Body of pancreas (tissue), 4 donors: ENCODE data around the gene ADGRV1. TPM values are rescaled to one million over a fixed set of nuclear protein-coding genes. Genes with fewer than 3 reads are reported as not detected.
"Not testable (repeated sequence)": the region's sequence is repeated elsewhere in the genome, so short reads cannot be mapped to it uniquely, and the experiment has no call there.

Experiments
- ATAC-seq: fragments of 150-250 bp; one replicate; pipeline ENCODE4 v1.9.1; 2016
- DNase-seq, 4 donors: peaks; one replicate each; pipeline ENCODE4 v3.0.0-alpha.2; 2019
- H3K27ac ChIP-seq, 4 donors: fragments of 200-600 bp; sonication (generic); 1 replicate in 3 of 4; 2 replicates in 1 of 4; pipeline versions ENCODE4 v1.5.1 to v1.6.1; 2016 to 2019; ENCODE audit warnings: mild to moderate bottlenecking in 1 of 4, mixed read lengths in 1 of 4, moderate library complexity in 1 of 4
- H3K27me3 ChIP-seq, 2 donors: fragments of 200-600 bp; sonication (generic); one replicate each; pipeline ENCODE4 v1.6.0; 2016; ENCODE audit warnings: mild to moderate bottlenecking in 1 of 2
- H3K36me3 ChIP-seq, 2 donors: fragments of 200-600 bp; sonication (generic); replicated peaks in 1 of 2; 2 replicates each; pipeline ENCODE4 v1.5.1; 2016; ENCODE audit warnings: low read depth in 2 of 2; ENCODE audit not compliant: insufficient read depth in 1 of 2
- H3K4me1 ChIP-seq: fragments of 200-600 bp; sonication (generic); one replicate; pipeline ENCODE4 v1.6.0; 2016
- H3K4me3 ChIP-seq, 2 donors: fragments of 200-600 bp; sonication (generic); 1 replicate in 1 of 2; 2 replicates in 1 of 2; pipeline ENCODE4 v1.5.1; 2016 to 2019
- H3K9me3 ChIP-seq, 3 donors: fragments of 200-600 bp; sonication (generic); 1 replicate in 2 of 3; 2 replicates in 1 of 3; pipeline ENCODE4 v1.5.1; 2016
- POLR2A ChIP-seq, 3 donors: fragments of 450-650 bp; IDR thresholded peaks; one replicate each; pipeline ENCODE4 v1.6.1; 2016; ENCODE audit warnings: antibody characterized with exemption in 3 of 3, mild to moderate bottlenecking in 2 of 3
- WGBS, 2 donors: methylation state at CpG; one replicate each; pipeline ENCODE4 v1.1.5; 2017; 5-methylcytosine and 5-hydroxymethylcytosine counted together
- intact Hi-C: fragments of 100-400 bp; cut with DNase I; formaldehyde crosslinking; loops from one replicate; pipeline ENCODE4 v1.15.1; 2023
- total RNA-seq, 2 donors: library from RNA; depleted of rRNA; stranded (reverse); fragments of >200 nt; gene quantifications; one replicate each; pipeline ENCODE4 v1.1.0, GENCODE V29; 2016
- TF ChIP-seq, protein P1 (sequence below), 7 experiments: fragments of 450-650 bp in 4 of 7; fragments of 200-600 bp in 3 of 7; sonication (generic) in 3 of 7; IDR thresholded peaks; one replicate each; pipeline ENCODE4 v1.5.1; 2016 to 2019; ENCODE audit warnings: antibody characterized with exemption in 7 of 7

Gene ADGRV1
- total RNA-seq, 2 donors from 2014 or later, result 19.2 to 21.4 TPM

- Histone ChIP-seq H3K36me3 (no peaks in the 10 kb centered on the region), H3K4me1 (no peaks in the 10 kb centered on the region), H3K27ac (no peak overlapping the region), H3K9me3 (no peaks in the 10 kb centered on the region), H3K4me3 (no peak overlapping the region), H3K27me3 (no peaks in the 10 kb centered on the region)
- TF ChIP-seq POLR2A (IDR thresholded peaks at IDR 0.05), result no peak
- TF ChIP-seq, protein P1, sequence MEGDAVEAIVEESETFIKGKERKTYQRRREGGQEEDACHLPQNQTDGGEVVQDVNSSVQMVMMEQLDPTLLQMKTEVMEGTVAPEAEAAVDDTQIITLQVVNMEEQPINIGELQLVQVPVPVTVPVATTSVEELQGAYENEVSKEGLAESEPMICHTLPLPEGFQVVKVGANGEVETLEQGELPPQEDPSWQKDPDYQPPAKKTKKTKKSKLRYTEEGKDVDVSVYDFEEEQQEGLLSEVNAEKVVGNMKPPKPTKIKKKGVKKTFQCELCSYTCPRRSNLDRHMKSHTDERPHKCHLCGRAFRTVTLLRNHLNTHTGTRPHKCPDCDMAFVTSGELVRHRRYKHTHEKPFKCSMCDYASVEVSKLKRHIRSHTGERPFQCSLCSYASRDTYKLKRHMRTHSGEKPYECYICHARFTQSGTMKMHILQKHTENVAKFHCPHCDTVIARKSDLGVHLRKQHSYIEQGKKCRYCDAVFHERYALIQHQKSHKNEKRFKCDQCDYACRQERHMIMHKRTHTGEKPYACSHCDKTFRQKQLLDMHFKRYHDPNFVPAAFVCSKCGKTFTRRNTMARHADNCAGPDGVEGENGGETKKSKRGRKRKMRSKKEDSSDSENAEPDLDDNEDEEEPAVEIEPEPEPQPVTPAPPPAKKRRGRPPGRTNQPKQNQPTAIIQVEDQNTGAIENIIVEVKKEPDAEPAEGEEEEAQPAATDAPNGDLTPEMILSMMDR (IDR thresholded peaks at IDR 0.05), result no peak
- WGBS, 2 donors, result 85 to 88% methylated on average over 7 of the region's 7 CpGs
- intact Hi-C loops, result no loop called here
- no peak for ATAC-seq
- DNase-seq, result no peak
These were observed 287.3 kb downstream of the ADGRV1 start for GRCh38 chr5:90845723-90846554.

GRCh38 chr5:90847606-90848005 lies 289.0 kb downstream of the ADGRV1 start:
- H3K36me3 ChIP-seq, H3K4me3 ChIP-seq, H3K9me3 ChIP-seq, H3K27me3 ChIP-seq, H3K4me1 ChIP-seq, DNase-seq, H3K27ac ChIP-seq, ATAC-seq, intact Hi-C loops: not testable (repeated sequence)
- 93 to 98% methylated on average over 16 to 20 of the region's 24 CpGs for WGBS, 2 donors

DNA sequence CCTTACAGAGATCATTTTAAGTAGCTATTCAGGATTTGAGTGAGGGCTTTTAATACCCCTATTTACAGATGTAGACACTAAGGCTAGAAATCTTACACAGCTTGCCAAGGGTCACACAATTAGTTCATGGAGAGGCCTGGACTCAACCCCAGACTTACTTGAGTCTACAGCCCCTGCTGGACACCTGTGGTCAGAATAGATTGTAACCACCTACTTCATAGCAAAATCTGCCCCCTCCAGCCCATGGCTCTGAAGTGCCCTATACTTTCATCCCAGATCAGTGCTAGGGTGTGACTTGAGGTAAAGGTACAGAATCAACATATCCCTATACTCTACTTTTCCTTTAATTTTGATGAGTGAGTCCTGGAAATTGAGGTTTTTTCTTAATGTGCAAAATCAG lies 291.3 kb downstream of the ADGRV1 start:
- ATAC-seq, result no peak
- no peak overlapping the region for H3K4me3 ChIP-seq
- no peaks in the 10 kb centered on the region for H3K36me3 ChIP-seq
- H3K27ac ChIP-seq, result no peak overlapping the region
- intact Hi-C loops, result loop anchor here (10.0 kb wide), 1 partner anchor 555 kb away; no protein-coding TSS in a partner anchor
- TF ChIP-seq, protein P1 (IDR thresholded peaks at IDR 0.05), result no peak
- TF ChIP-seq POLR2A (IDR thresholded peaks at IDR 0.05), result no peak
- H3K4me1 ChIP-seq, result no peaks in the 10 kb centered on the region
- no peaks in the 10 kb centered on the region for H3K27me3 ChIP-seq
- DNase-seq, result no peak
- H3K9me3 ChIP-seq, result no peaks in the 10 kb centered on the region

GRCh38 chr5:90852531-90852930 lies 293.9 kb downstream of the ADGRV1 start:
- Histone ChIP-seq H3K27ac (no peak overlapping the region), H3K27me3 (no peaks in the 10 kb centered on the region), H3K4me1 (no peaks in the 10 kb centered on the region), H3K9me3 (no peaks in the 10 kb centered on the region), H3K4me3 (no peak overlapping the region), H3K36me3 (no peaks in the 10 kb centered on the region)
- DNase-seq, result no peak
- intact Hi-C loops, result loop anchor here (10.0 kb wide), 1 partner anchor 552 kb away; no protein-coding TSS in a partner anchor
- no peak for ATAC-seq
- TF ChIP-seq POLR2A (IDR thresholded peaks at IDR 0.05), result no peak
- TF ChIP-seq, protein P1 (IDR thresholded peaks at IDR 0.05), result no peak

DNA sequence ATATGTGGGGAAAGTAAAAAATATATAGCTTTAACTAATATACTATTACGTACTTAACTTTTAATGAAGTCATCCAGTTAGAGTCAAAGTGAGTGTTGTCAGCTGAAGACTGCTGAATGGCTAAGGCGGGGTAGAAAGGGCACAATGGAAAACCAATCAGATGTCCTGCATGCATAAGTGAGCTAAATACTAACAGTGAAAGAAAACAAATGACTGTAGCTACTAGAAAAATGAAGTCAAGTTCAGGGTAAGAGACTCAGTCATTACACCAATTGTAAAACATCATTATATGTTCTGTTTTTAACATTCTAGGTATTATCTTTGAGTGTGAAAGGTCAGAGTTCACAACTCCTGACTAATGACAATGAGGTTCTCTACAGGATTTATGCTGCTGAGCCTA lies 295.2 kb downstream of the ADGRV1 start:
- ATAC-seq (no peak), DNase-seq (no peak)
- no peak overlapping the region for H3K27ac ChIP-seq

More for the DNA sequence above, 295.2 kb downstream of the ADGRV1 start:
- H3K9me3 ChIP-seq, result no peaks in the 10 kb centered on the region
- intact Hi-C loops, result loop anchor here (10.0 kb wide), 1 partner anchor 551 kb away; no protein-coding TSS in a partner anchor
- WGBS, 2 donors, result 91% methylated on average over 2 of the region's 2 CpGs
- no peak overlapping the region for H3K4me3 ChIP-seq
- H3K4me1 ChIP-seq, result no peaks in the 10 kb centered on the region
- no peak for TF ChIP-seq POLR2A (IDR thresholded peaks at IDR 0.05)
- TF ChIP-seq, protein P1 (IDR thresholded peaks at IDR 0.05), result no peak
- no peaks in the 10 kb centered on the region for H3K36me3 ChIP-seq
- no peaks in the 10 kb centered on the region for H3K27me3 ChIP-seq
